ENCODE measurements around the gene OXA1L.
"Not testable (repeated sequence)": the region's sequence is repeated elsewhere in the genome, so short reads cannot be mapped to it uniquely, and the experiment has no call there.

Gene OXA1L

DNA sequence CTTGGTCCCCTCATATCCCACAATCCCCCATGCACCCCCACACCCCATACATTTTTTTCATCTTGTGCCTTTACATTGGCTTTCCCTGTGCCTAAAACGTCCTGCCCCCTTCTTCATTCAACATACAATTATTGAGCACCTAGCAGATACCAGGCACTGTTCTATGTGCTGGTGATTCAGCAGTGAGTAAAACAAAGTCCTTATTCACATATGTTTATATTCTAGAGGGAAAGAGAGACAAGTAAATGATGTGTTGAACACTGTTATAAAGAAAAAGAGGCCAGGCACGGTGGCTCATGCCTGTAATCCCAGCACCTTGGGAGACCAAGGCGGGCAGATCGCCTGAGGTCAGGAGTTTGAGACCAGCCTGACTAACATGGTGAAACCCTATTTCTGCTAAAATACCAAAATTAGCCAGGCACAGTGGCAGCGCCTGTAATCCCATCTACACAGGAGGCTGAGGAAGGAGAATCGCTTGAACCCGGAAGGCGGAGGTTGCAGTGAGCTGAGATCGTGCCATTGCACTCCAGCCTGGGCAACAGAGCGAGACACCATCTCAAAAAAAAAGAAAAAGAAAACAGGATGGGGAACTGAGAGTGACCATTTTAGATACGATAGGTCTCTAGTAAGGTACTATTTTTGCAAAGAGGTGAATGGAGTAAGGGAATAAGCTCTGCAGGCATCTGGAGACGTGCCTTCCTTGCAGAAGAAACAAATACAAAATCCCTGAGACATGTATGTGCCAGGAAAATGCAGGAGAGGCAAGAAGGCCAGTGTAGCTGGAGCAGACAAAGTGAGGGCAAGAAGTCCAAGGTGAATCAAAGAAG, 36.6 kb downstream of the OXA1L start:
- no peak for DNase-seq

DNA sequence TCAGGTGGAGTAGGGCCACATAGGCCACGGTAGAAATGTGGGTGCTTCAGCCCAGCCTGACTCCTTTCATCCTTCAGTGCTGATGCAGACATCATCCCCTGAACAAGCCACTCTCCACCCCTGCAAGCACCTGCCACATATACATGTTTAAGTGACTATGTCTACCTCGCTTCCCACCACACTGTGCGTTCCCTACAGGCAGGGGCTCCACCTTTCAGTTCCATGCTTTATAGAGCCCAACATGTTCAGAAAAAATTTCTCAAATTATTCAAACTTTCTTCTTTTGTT, 37.1 kb downstream of the OXA1L start:
- no peak for DNase-seq

DNA sequence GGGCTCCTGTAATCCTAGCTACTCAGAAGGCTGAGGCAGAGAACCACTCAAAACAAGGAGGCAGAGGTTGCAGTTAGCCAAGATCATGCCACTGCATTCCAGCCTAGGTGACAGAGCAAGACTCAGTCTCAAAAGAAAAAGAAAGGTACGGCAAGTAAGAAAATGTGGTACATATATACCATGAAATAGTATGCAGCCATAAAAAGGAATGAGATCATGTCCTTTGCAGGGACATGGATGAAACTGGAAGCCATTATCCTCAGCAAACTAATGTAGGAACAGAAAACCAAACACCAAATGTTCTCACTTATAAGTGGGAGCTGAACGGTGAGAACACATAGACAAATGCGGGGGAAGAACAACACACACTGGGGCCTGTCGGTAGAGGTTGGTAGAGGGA, 38.7 kb downstream of the OXA1L start:
- not testable (repeated sequence) for DNase-seq

DNA sequence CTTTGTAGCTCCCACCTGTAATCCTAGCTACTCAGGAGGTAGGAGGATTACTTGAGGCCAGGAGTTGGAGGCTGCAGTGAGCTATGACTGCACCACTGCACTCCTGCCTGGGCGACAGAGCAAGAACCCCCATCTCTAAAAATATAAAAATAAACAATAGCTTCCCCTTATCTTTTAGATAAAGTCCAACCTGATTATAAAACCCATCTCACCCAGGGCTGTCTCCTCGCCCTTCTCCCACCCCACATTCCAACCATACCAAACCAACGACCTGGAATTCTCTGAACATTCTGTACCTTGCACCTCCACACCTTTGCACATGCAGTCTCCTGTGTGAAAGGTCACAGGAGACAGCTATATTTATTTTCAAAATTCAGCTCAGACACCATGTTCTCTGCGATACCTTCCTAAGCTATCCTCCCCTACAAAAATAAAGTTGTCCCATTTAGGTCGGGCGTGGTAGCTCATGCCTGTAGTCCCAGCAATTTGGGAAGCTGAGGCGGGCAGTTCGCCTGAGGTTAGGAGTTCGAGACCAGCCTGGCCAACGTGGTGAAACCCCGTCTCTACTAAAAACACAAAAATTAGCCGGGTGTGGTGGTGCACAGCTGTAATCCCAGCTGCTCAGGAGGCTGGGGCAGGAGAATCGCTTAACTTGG, 41.1 kb downstream of the OXA1L start:
- no peak for DNase-seq

DNA sequence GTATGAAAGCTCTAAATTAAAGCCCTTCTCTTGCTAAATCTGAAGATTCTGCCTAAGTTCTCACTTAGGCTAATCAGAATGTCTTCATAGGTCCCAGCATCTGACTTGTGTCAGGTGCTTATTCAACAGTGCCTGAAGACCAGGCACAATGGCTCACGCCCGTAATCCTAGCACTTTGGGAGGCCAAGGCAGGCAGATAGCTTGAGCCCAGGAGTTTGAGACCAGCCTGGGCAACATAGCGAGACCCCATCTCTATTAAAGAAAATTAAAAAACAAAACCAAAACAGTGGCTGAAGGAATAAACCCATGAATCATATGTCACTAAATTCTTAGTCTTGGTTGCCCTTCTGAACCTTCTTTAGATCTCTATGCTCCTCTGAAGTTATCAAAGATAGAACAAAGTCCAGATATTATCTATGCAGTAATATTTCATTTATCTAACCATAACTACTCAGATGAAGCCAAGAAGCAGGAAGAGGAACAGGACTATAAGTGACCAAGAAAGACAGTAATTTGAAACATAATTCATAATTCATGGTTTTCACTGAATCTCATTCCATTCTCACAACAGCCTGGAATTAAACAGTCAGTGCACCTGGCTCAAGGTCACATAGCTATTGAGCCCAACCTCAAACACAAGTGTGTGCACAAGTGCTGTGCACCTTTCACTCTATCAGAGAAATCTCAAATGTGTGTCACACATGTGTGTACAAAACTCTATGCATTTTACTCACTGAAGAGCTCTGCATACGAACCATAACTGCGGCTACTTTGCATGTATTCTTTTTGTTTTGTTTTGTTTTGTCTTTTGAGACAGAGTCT, 42.1 kb downstream of the OXA1L start:
- DNase-seq: no peak

DNA sequence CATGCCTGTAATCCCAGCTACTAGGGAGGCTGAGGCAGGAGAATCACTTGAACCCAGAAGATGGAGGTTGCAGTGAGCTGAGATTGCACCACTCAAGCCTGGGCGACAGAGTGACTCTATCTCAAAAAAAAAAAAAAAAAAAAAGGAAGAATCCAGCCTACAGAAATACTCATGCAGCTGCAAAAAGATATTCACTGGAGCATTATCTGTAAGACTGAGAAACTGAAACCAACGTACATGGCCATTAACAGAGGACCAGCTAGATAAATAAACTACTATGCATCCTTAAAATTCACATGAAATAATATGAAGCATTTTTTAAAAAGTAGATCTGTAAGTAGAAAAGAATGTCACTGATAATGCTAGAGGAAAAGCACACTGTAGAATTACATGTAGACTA, 45.2 kb downstream of the OXA1L start:
- no peak for DNase-seq

DNA sequence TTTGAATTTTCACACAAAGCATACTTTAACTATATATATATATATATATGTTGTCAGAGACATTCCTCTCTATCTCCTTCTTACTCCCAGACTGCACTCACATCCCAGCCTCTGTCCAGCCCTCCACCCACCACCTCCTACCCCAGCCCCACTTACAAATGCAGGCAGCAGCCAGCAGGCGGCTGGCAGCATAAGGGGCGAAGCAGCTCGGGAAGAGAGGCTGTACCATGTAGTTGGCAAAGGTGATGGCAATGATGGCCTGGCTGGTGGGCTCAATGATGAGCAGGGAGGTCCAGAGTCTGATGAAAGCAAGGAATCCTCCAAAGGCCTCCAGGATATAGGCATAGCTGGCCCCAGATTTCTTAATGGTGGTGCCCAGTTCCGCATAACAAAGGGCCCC, 46.3 kb downstream of the OXA1L start:
- DNase-seq: no peak

DNA sequence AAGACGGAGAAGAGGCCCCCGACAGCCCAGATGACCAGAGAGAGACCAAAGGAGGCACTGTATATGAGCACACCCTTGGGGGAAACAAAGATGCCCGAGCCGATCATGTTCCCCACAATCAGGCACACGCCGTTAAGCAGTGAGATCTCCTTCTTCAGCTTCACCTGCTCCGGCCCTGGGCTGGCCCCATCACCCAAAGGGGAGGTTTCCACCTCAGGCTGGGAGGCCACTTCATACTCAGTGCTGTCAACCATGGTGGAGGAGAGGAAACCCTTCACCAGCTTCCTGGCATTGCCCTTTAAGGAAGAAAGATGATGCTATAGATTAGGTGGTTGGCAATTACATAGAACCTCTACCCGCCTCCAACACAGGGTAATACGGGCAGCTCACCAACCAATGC, 46.7 kb downstream of the OXA1L start:
- DNase-seq: no peak

DNA sequence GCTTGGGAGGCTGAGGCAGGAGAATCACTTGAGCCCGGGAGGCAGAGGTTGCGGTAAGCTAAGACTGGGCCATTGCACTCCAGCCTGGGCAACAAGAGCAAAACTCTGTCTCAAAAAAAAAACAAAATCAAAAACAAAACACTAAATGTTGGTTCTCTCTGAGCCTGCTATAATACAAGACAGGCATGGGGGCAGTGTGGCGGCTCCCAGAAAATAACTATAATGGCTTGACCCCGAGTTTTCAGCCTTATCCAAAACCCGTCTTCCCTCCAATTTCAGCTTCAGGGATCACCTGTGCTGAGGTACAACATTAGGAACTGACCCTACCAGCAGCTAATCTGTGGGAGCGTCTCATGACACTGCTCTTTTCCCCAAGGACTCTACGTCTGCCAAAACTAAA, 47.9 kb downstream of the OXA1L start:
- DNase-seq: no peak

DNA sequence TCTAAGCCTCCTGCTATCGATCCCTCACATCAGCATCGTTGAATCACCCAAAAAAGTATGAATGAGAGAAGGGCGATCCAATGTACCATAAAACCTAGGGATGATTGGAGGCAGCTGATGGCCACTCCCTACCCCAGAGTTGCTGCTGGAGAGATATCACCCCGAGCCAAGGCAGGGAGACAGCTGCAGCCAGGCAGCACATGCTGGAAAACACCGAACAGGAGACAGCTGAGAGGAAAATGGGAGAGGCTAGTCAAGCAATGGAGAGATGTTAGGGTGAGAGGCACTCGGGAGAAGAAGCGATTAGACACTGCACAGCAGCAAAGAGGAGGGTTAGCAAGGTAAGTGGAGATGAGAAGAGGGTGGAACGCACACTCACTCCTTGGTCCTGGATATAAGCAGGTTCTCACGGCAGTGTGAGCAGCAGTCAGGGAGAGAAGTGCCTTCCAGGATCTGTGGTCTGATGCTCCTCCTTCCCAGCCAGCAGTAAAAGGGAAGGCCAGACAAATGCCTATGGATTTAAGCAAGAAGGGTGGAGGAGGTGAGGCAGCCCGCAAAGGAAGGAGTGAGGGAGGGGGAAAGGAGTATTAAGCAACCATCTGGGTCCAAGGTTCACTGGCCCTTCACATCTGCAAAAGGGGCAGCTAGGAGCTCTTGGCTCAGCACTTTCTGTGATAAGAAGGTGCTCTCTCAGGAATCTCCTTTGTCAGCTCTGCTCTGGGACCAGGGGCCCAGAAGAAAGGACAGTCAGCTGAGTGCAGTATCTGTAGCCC, 48.6 kb downstream of the OXA1L start, which contains the start of gene SLC7A7:
TSS of gene SLC7A7 (minus strand) at position 495 of the 773 bp plus-strand sequence. CDS start 2,037 bp downstream, outside the sequence.
- no peak for DNase-seq

DNA sequence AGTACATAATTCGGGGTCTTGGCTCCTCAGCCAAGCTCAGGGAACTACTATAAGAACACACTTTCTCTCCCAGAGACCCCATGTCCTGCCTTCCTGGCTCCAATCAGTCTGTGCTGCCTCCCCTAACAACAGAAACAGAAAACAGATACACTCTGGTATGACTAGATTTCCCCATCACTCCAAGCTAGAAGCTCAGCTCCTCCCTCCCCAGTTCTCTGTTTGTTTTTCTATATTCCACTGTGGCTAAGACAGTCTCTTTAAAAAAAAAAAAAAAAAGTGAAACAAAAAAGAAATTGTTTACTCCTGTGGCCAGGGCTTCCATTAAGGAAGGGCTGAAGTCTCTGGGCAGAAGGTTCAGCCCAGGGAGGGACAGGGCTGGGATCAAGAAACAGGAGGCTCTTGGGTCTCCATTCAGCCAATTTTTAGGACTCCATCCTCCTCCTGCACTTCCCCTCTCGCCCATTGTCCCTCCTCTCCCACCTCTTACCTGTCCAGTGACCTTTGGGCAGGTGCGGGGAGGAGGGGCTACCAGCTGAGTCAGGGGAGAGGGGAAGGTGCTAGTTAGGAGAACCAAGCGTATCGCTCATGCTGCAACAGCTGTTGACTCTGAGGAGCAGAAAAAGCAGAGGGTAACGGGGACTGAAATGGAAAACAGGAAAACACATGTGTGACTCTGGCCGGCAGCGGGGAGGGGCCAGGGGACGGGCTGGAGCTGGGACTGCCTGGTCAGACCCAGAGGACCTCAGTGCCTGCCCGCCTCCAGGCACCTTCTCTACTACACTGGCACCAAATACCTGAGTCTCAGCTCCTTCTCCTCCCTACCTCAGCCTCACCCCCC, 52.9 kb downstream of the OXA1L start:
- no peak for DNase-seq

DNA sequence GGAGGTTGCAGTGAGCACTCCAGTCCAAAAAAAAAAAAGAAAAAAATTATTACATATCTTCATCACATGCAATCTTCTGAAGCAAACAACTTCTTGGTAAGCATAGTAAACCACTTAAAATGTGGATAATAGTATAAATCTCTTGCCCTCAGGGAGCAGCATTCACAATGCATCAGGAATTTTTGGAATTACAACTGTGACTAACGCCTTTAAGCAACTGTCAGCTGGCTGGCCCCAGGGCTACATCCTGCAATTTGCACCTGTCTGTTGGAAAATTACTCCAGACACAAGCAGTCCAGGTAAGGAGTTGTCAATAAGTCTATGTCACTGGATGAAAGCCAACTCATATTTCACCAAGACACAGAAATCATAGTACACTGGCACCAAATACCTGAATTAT, 54.2 kb downstream of the OXA1L start:
- no peak for DNase-seq

DNA sequence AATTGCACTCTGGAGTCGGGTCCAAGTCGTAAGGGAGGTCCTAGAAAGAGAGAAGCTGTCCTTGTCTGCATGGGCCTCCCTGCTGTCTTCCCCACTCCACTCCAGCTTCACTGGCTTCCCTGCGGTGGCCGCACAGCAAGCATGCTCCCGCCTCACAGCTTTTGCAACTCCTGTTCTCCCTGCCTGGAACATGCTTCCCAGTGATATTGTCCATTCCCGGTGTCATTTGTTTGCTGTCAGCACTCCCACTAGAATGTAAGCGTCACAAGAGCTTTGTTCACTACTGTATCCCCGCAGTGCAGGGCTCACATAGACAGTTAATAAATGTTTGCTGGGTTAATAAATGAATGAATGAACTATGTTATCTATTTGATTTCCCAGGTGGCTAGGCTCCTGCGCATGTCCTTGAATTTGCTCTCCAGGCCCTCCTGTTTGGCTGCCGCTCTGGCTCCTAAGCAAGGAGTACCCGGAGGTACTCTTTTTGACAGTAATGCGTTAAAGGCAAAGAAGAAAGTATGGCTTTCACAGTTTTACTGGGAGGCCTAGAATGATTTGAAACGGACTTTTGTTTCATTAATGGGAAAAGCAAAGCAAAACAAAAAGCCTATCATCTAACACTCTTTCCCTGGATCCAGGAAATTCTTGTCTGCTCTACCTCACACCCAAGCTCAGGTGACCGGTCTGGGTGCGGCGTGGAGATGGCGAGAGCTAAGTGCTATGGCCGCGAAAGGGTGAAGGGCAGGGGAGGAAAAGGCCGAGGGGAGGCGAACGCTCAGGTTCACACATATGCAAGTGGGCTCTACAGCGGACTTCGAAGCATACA, 54.9 kb downstream of the OXA1L start:
- no peak for DNase-seq

DNA sequence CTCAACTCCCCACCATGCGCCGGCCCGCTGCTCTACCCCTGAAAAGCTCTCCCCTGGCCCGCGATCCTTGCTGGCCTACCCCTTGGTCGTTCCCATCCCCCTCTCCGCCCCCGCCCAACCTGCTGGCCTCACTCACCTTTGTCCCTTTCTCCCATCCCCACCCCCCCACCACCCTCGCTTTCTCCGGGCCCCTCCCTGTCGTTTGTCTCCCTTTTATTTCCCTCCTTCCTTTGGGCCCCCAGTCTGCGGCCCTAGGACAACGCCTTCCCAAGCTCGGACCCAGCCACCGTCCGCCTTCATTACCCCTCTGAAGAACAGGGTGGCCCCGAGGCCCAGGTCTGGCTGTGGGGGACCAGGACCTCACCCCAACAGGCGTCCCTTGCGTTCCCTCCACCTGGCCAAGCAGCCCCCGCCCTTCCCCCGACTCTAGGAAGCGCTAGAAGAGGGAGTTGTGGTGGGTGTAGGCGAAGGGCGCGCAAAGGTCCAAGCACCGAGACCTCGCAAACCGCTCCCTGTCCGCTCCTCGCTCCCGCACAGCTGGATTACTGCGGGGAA, 55.6 kb downstream of the OXA1L start:
- DNase-seq: no peak
